Peyer's patch (tissue), 4 donors: Measurements from ENCODE around the gene RFNG. TPM values are rescaled to one million over a fixed set of nuclear protein-coding genes. Genes with fewer than 3 reads are reported as not detected.

ENCODE experiments used
- DNase-seq, 3 donors: peaks; one replicate each; pipeline ENCODE4 v3.0.0-alpha.2; 2017 to 2019
- H3K27ac ChIP-seq, 4 donors: fragments of 200-600 bp; sonication (generic); one replicate each; pipeline ENCODE4 v1.5.1; 2016 to 2019
- H3K27me3 ChIP-seq, 2 donors: fragments of 200-600 bp; sonication (generic); one replicate each; pipeline ENCODE4 v1.5.1; 2019
- H3K36me3 ChIP-seq, 3 donors: fragments of 200-600 bp; sonication (generic); one replicate each; pipeline ENCODE4 v1.5.1; 2016 to 2019
- H3K4me1 ChIP-seq, 4 donors: fragments of 200-600 bp; sonication (generic); one replicate each; pipeline ENCODE4 v1.5.1; 2016 to 2019
- H3K4me3 ChIP-seq, 4 donors: fragments of 200-600 bp; sonication (generic); 1 replicate in 3 of 4; 2 replicates in 1 of 4; pipeline ENCODE4 v1.5.1; 2016 to 2019; ENCODE audit warnings: mild to moderate bottlenecking in 1 of 4
- H3K9me3 ChIP-seq, 4 donors: fragments of 200-600 bp; sonication (generic); one replicate each; pipeline ENCODE4 v1.5.1; 2016 to 2019; ENCODE audit warnings: mild to moderate bottlenecking in 1 of 4
- POLR2A ChIP-seq, 2 donors: fragments of 450-650 bp; IDR thresholded peaks; one replicate each; pipeline ENCODE4 v1.5.1; 2017; ENCODE audit warnings: antibody characterized with exemption in 2 of 2, mild to moderate bottlenecking in 2 of 2, moderate library complexity in 2 of 2
- total RNA-seq, 4 donors: library from RNA; depleted of rRNA; stranded (reverse); fragments of >200 nt; gene quantifications; one replicate each; pipeline ENCODE4 v1.1.0, GENCODE V29; 2016
- TF ChIP-seq, protein P1 (sequence below), 6 experiments: fragments of 450-650 bp in 4 of 6; fragments of 200-600 bp in 2 of 6; sonication (generic) in 1 of 6; IDR thresholded peaks; one replicate each; pipeline ENCODE4 v1.5.1; 2017 to 2019; ENCODE audit warnings: antibody characterized with exemption in 6 of 6, mild to moderate bottlenecking in 3 of 6, moderate library complexity in 1 of 6

The RFNG gene
- total RNA-seq, 4 donors from 2014 or later = 42.9 to 65.7 (median 50.2) TPM

DNA sequence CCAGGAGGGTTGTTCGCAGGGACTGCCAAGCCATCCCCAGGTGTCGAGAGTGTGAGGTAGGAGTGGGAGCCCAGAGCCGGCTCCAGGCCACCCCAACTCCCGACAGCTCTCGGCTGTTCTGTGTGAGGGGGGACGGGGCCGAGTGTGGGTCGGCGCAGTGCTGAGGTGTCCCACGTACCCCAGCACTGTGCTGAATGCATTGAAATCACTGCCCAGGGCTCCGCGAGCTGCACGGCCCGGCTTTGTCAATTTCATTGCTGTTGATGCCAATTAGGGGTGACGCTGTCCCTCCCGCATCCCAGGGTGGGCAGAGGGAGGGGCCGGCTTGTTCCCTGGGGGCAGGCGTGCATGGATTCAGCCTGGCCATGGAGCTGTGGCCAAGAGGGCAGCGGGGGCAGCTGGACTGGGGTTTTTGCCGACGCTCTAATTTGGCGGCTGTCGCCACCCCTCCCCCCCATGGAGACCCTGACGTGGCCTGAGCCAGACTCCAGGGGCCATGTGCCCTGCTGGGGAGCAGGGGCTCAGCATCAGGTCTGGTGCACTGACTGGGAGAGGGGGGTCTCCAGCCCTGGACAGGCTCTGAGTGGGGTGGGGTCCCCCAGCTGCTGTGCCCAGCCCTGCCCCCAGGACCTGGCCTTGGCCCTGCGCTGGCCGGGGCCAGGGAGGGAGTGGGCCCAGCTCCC, 43.2 kb downstream of the RFNG start:
- TF ChIP-seq, protein P1, sequence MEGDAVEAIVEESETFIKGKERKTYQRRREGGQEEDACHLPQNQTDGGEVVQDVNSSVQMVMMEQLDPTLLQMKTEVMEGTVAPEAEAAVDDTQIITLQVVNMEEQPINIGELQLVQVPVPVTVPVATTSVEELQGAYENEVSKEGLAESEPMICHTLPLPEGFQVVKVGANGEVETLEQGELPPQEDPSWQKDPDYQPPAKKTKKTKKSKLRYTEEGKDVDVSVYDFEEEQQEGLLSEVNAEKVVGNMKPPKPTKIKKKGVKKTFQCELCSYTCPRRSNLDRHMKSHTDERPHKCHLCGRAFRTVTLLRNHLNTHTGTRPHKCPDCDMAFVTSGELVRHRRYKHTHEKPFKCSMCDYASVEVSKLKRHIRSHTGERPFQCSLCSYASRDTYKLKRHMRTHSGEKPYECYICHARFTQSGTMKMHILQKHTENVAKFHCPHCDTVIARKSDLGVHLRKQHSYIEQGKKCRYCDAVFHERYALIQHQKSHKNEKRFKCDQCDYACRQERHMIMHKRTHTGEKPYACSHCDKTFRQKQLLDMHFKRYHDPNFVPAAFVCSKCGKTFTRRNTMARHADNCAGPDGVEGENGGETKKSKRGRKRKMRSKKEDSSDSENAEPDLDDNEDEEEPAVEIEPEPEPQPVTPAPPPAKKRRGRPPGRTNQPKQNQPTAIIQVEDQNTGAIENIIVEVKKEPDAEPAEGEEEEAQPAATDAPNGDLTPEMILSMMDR (IDR thresholded peaks at IDR 0.05) = no peak
- Histone ChIP-seq H3K9me3 (no peaks in the 10 kb centered on the region), H3K4me1 (peaks cover 0 to 9% (median 0%) of the 10 kb centered on the region in 4 donors), H3K27me3 (no peaks in the 10 kb centered on the region), H3K4me3 (no peak overlapping the region), H3K36me3 (no peaks in the 10 kb centered on the region), H3K27ac (no peak overlapping the region)
- DNase-seq = no peak

DNA sequence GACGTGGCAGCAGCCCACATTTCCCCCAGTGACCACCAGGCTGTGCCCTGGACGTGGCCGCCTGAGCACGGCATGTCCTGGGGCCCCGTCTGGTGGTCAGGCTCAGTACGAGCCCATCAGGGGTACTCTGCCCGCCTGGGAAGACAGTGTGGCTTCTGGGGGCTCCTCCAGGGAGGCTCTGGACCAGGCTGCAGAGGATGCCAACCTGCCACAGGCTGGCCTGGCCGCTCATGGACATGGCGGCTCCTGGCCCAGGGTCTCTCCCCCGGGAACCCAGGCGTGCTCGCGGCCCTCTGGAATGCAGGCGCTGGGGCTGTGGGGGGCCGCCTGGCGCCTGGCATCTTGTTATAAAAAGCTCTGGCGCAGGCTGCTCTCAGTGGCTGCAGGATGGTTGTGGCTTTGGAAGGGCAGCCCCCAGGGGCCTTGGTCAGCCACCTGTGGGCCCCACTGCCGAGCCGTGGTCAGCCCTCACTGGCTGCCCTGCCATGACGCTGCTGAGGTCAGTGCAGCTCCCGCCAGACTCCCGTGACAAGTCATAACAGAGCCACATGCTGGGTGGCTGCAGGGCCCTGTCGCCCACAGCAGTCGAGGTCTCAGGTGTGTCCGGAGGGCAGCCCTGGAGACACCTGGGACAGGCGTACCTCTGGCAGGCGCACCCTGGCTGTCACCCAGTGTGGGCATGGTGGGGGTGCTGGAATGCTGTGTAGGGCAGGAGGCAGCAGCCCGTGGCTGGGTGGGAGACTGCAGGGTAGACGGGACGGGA, 43.9 kb downstream of the RFNG start:
- H3K4me3 ChIP-seq = no peak overlapping the region
- no peak overlapping the region for H3K27ac ChIP-seq
- H3K36me3 ChIP-seq = no peaks in the 10 kb centered on the region
- no peaks in the 10 kb centered on the region for H3K9me3 ChIP-seq
- peaks cover 0 to 11% (median 0%) of the 10 kb centered on the region in 4 donors for H3K4me1 ChIP-seq
- TF ChIP-seq, protein P1 (IDR thresholded peaks at IDR 0.05) = no peak
- TF ChIP-seq POLR2A (IDR thresholded peaks at IDR 0.05) = no peak
- no peak for DNase-seq
- no peaks in the 10 kb centered on the region for H3K27me3 ChIP-seq

DNA sequence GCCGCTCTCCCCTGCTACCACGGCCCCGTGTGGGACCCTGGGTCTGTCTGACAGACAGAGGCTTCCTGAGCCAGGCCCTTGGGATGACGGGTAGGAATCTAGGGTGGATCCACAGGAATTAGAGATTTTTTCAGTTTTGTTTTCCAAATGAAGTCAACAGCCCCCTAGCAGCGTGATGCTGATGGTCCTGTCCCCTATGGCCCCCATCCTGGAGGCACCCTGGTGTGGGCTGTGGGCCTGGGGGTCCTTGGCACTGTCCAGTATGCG, 44.5 kb downstream of the RFNG start:
- Histone ChIP-seq H3K27me3 (no peaks in the 10 kb centered on the region), H3K27ac (no peak overlapping the region), H3K4me3 (no peak overlapping the region), H3K9me3 (no peaks in the 10 kb centered on the region), H3K36me3 (no peaks in the 10 kb centered on the region), H3K4me1 (peaks cover 0 to 11% (median 0%) of the 10 kb centered on the region in 4 donors)
- TF ChIP-seq, protein P1 (IDR thresholded peaks at IDR 0.05) = no peak
- no peak for TF ChIP-seq POLR2A (IDR thresholded peaks at IDR 0.05)
- DNase-seq = no peak

DNA sequence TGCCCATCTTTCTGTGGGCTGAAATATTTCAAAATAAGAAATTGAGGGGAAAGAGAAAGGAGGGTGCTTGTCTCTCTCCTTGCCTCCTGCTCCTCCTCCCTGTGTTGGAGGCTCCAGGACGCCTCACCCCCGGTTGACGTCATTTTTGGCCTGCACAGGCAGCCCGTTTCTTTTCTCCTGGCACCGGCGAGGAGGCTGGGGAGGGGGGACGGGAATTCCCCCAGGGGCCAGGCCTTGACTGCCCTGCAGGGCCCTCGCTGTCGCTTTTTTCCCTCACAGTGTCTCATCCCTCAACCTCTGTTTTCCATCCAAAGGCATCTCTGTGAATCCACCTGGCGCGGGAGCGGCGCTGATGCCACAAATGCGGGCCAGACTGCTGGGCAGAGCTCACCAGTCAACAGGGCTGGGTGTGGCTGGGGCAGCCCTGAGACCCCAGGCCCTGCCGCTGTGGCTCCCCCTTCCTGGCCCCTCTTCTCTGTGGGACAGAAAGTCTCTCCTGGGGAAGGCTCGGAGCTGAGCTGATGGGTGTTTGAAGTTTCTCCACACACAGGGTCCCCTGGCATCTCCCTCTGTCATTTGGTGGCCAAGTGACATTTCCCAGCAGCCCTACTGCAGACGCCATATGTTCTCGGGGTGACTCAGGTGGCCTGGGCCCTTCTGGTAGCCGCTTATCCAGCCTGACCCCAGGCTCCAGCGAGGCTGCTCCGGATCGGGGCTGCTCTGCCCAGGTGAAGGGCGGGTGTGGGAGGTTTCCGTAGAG, 45.0 kb downstream of the RFNG start:
- no peaks in the 10 kb centered on the region for H3K27me3 ChIP-seq
- peaks cover 0 to 11% (median 0%) of the 10 kb centered on the region in 4 donors for H3K4me1 ChIP-seq
- TF ChIP-seq, protein P1 (IDR thresholded peaks at IDR 0.05) = no peak
- TF ChIP-seq POLR2A (IDR thresholded peaks at IDR 0.05) = no peak
- DNase-seq = no peak
- no peak overlapping the region for H3K27ac ChIP-seq
- H3K36me3 ChIP-seq = no peaks in the 10 kb centered on the region
- no peak overlapping the region for H3K4me3 ChIP-seq
- no peaks in the 10 kb centered on the region for H3K9me3 ChIP-seq

GRCh38 chr17:82005701-82006348, 45.8 kb downstream of the RFNG start:
- H3K27me3 ChIP-seq = no peaks in the 10 kb centered on the region
- no peak for DNase-seq
- H3K36me3 ChIP-seq = no peaks in the 10 kb centered on the region
- no peak overlapping the region for H3K4me3 ChIP-seq
- no peak overlapping the region for H3K27ac ChIP-seq
- H3K4me1 ChIP-seq = peaks cover 0 to 17% (median 0%) of the 10 kb centered on the region in 4 donors
- no peaks in the 10 kb centered on the region for H3K9me3 ChIP-seq
- no peak for TF ChIP-seq POLR2A (IDR thresholded peaks at IDR 0.05)
- TF ChIP-seq, protein P1 (IDR thresholded peaks at IDR 0.05) = no peak
